Right renal cortex interstitium (tissue), 3 donors: ENCODE measurements around the gene RNASEH2C. TPM values are rescaled to one million over a fixed set of nuclear protein-coding genes. Genes with fewer than 3 reads are reported as not detected.
"Not testable (repeated sequence)": the region's sequence is repeated elsewhere in the genome, so short reads cannot be mapped to it uniquely, and the experiment has no call there.

Source experiments
- DNase-seq, 3 donors: peaks; one replicate each; pipeline ENCODE4 v3.0.0-alpha.2; 2013; ENCODE audit warnings: low read depth in 3 of 3, low spot score in 2 of 3
- polyA plus RNA-seq, 3 donors: library from polyadenylated mRNA; unstranded; fragments of 120-200 nt; gene quantifications; one replicate each; pipeline ENCODE4 v1.2.1, GENCODE V29; 2013; ENCODE audit not compliant: insufficient read length in 3 of 3

The RNASEH2C gene
- polyA plus RNA-seq, 3 donors, result 28.3 to 39.1 (median 35.1) TPM

GRCh38 chr11:65718531-65718930 lies 2.1 kb downstream of the RNASEH2C start:
- DNase-seq, result no peak

DNA sequence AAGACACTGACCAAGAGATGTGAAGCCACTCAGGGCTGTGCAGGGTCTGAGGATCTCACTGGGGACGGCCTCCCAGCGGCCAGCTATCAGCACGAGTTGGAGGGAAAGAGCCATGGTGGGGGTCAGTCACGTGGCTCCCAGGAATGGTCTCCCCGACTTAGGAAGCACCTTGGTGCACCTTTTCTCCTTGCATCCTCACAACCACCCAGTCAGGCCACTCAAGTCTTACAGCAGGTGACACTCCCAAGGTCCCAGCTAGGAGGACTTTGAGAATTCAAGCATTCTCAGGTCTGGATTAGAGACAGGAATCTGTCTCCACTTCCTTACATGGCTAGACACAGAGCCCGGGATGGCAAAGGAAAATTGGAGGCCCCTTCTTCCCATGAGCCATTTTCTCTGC lies 2.7 kb downstream of the RNASEH2C start:
- DNase-seq, result no peak

GRCh38 chr11:65716774-65717405 lies 3.7 kb downstream of the RNASEH2C start:
- DNase-seq, result no peak

DNA sequence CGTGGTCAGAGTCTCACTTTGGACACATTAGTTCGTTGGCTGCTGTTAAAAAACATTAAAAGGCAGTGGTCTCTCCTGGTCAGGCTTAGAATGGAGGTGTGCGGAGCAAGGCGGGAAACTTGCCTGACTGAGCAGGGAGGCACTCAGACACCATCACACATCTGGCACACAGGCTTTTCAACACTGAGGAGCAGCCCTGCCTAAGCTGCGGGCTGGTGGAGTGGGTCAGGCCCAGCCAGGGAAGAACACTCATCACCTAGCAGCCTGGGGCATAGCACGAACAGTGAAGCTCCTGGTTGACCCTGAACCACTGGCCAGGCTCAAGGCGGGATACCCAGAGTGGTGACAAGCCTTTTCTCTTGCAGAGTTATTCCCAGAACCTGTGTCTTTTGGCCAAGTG lies 4.3 kb downstream of the RNASEH2C start:
- no peak for DNase-seq

GRCh38 chr11:65714433-65714832 lies 6.2 kb downstream of the RNASEH2C start:
- DNase-seq, result no peak

DNA sequence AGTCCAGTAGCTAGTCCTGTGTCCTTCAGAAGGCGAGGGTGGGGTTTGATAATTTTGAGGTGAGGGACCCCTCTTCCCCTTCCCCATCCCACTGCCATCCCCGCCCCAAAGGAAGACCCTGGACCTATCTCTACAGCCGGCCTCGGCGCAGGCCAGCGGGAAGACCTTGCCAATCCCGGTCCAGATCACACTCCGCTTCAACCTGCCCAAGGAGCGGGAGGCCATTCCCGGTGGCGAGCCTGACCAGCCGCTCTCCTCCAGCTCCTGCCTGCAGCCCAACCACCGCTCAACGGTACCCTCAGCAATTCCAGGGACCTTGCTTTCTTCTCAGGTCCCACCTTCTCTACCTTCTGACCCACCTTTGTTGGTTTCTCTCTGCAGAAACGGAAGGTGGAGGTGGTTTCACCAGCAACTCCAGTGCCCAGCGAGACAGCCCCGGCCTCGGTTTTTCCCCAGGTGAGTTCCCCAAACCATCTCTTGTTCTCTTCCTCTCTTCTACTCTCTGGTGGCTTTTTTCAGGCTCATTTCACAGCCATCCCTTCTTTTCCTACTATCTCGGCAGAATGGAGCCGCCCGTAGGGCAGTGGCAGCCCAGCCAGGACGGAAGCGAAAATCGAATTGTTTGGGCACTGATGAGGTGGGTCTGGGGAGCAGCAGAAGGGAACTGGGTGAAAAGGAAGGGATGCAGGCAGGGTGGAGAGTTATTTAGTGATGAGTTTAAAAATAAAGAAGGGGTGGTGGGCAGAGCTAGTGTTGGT lies 7.2 kb downstream of the RNASEH2C start:
- no peak for DNase-seq

DNA sequence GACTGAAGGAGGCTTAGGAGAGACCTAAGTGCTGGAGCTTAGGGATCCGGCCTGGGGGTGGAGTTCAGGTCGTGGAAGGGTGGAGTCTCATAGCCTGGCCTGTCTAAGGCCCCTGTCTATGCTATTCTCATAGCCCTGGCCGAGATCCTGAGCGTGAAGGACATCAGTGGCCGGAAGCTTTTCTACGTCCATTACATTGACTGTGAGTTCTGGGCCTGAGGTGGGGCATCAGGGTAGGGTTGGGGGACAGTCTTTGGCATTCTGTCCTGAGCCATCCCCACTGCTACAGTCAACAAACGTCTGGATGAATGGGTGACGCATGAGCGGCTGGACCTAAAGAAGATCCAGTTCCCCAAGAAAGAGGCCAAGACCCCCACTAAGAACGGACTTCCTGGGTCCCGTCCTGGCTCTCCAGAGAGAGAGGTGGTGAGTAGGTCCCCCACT lies 7.9 kb downstream of the RNASEH2C start:
- no peak for DNase-seq

DNA sequence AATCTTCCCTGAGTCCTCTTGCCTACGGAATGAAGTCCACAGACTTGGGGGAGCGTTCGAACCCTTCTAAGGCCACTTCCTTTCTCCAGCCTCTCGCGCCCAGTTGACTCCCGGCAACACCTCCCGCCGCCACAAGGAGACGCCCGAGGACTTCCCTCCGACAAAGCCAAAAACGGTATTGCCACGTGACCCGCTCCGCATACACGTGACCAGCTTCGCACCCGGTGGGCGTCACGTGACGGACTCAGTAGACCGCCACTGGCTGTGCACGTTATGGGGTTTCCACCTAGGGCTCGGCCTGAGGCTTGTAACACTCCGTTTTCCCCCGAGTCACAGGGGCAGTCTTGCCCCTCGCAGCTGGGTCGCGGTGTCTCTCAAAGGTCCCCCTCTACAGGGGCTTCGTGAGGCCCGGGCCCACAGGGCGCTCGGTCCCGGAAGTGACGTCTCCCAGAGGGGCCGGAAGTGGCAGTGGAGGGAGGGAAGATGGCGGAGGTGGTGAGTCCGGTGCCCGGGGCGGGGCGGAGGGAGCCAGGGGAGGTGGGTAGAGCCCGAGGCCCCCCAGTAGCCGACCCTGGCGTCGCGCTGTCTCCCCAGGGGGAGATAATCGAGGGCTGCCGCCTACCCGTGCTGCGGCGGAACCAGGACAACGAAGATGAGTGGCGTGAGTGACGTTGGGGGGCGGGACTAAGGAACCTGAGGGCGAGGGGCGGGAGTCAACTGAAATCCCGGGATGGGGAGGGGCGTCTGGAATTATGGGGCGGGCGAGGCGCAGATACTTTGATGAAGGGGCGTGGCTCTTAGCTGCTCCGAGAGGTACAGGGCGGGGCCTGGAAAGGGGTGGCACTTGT lies 8.6 kb downstream of the RNASEH2C start, which contains the start of gene KAT5:
Gene KAT5 (plus strand): TSS at position 468 of the 848 bp plus-strand sequence. CDS start 16 bp downstream, at position 484.
- peak; percentile 97 to 98 (median 97) for DNase-seq

DNA sequence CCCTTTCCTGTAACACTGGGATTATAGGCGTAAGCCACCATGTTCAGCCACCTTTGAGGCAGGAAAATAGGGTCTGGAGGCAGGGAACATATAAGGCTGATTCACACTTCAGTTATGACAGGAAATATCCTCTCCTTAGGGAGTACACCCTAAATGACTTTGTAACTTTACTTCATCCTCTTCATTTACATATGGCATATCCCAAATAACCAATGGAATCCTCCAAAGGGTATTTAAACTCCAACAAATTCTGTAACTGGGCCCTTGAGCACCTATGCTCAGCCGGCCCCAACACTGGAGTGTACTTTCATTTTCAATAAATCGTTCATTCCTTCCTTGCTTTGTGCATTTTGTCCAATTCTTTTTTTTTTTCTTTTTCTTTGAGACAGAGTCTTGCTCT lies 10.2 kb downstream of the RNASEH2C start:
- no peak for DNase-seq

DNA sequence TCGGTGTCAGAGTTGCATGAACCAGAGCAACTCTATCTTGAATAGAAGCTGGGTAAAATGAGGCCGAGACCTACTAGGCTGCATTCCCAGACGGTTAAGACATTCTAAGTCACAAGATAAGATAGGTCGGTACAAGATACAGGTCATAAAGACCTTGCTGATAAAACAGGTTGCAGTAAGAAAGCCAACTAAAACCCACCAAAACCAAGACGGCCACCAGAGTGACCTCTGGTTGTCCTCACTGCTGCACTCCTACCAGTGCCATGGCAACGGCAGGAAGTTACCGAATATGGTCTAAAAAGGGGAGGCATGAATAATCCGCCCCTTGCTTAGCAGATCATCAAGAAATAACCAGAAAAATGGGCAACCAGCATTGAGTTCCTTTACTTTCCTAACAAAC lies 10.9 kb downstream of the RNASEH2C start:
- DNase-seq, result no peak

DNA sequence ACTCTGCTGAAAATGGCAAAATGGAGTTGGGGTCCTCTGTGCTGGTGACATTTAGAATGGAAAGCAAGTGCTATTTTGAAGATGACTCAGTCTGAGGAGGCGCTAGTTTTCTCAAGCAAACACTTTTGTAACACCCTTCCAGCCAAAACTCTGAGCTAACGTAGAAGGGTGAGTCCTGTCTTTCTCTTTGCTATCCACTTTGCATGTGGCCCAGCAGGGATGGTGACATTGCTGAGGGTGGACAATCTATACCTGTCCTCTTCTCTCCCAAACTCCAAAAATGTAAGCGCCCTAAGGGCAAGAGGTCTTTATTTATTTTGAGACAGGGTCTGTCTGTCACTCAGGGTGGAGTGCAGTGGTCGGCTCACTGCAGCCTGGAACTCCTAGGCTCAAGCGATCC lies 12.1 kb downstream of the RNASEH2C start:
- no peak for DNase-seq

GRCh38 chr11:65707002-65707401 lies 13.6 kb downstream of the RNASEH2C start:
- not testable (repeated sequence) for DNase-seq

GRCh38 chr11:65706303-65706763 lies 14.3 kb downstream of the RNASEH2C start:
- peak in 1 of 3 donors; percentile 14 for DNase-seq

DNA sequence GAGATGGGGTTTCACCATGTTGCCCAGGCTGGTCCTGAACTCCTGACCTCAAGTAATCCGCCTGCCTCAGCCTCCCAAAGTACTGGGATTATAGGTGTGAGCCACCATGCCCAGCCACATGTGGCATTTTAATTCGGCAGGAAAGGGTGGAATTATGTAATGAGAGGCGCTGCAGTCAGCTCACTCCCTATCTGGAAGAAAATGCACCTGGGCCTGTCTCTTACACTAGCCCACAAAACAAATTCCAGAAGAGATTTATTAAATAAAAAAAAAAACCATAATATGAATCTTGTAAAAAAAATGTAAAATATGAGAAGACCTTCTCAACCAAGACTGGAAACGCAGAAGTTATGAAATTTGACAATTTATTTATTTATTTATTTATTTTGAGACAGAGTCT lies 16.8 kb downstream of the RNASEH2C start:
- DNase-seq, result no peak

DNA sequence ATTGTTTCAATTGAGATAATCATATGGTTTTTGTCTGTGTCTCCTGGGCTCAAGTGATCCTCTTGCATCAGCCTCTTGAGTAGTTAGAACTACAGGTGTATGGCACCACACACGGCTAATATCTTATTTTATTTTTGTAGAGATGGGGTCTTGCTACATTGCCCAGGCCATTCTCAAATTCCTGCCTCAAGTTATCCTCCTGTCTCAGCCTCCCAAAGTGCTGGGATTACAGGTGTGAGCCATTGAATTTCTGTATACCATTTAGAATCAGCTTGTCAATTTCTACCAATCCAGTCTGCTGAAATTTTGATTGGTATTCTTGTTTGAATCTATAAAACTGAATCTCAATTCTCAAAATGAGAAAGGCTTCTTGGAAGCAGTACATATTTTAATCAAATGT lies 18.9 kb downstream of the RNASEH2C start:
- DNase-seq, result no peak

DNA sequence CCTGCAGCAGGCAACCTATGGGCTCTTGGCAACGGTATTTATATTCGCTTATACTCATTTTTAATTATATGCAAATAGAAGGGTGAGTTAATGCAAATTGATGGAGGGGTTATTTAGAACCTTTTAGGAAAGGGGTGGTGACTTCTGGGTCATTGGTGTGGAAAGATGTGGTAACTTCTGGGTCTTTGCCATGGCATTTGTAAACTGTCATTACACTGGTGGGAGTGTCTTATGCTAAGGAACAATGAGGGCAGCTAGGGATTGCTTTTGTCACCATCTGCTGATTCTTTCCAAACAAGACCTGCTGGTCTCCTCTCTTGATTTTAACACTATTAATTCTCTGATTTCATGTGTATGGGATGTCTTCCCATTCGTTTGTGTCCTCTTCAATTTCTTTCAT lies 20.2 kb downstream of the RNASEH2C start:
- no peak for DNase-seq

- DNase-seq, result no peak
Observed at GRCh38 chr11:65699306-65699705, 21.3 kb downstream of the RNASEH2C start.

GRCh38 chr11:65698205-65698604 lies 22.4 kb downstream of the RNASEH2C start:
- DNase-seq, result no peak

DNA sequence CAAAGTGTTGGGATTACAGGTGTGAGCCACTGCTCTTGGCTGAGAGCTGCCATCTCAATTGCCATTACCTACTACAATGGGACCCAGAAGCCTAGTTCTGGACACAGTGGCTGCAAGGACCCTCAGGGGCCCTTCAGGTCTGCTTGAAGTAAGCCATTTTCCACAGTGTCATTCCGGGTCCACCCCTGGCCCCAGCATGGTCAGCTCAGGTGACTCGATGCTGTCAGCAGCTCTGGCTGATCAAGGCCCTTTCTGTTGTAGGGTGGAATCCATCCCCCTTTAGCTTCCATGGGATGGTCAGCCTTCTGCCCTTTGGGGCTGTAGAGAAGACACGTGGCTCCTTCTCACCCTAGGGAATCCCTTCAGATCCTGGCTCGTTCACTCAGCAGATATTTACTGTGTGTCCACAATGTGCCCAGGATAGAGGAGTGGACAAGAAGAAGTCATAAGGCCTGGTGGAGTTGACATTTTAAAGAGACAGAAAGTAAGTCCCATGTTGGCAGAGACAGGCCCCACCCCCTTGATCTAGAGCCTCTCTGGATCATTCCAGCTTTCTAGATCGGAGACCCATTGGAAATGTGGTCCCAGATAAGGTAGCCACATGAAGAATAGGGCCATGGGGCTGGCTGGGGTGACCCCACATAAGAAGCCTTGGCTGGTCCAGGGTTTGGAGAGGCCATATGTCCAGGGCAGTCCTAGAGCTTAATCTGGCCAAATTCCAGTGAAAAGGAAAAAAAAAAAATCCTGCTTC lies 23.6 kb downstream of the RNASEH2C start:
- no peak for DNase-seq

DNA sequence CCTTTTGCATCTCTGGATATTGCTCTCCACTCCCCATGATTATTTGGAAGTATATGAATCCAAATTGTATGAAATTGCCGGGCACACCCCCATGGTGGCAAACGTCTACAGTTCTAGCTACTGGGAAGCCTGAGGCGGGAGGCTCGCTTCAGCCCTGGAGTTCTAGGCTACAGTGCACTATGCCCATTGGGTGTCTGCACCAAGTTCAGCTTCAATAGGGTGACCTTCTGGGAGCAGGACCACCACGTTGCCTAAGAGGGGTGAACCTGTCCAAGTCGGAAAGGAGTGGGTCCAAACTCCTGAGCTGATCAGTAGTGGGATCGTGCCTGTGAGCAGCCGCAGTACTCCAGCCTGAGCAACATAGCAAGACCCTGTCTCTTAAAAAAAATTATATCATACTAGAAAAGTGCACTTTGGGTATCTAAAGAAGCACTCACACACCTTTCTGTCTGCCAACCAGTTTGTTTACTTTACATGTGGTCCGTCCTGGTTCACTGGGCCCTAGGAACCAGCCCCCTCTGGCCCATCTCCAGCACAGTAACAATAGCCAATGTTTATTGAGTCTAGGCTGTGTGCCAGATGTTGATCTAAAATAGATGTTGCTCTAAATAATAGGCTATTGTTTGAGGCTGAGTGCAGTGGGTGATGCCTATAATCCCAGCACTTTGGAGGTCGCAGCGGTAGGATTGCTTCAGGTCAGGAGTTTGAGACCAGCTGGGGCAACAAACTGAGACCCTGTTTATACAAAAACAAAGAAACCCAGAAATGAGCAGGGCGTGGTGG lies 24.9 kb downstream of the RNASEH2C start:
- no peak for DNase-seq
